Kidney capillary endothelial cell (primary cell): ENCODE measurements around the gene FAAH.

ENCODE experiments used
- DNase-seq: peaks from one replicate; pipeline ENCODE4 v3.0.0-alpha.2; 2018; ENCODE audit warnings: low spot score

FAAH gene

GRCh38 chr1:46451948-46452930 lies 58.1 kb downstream of the FAAH start:
- DNase-seq, result no peak

DNA sequence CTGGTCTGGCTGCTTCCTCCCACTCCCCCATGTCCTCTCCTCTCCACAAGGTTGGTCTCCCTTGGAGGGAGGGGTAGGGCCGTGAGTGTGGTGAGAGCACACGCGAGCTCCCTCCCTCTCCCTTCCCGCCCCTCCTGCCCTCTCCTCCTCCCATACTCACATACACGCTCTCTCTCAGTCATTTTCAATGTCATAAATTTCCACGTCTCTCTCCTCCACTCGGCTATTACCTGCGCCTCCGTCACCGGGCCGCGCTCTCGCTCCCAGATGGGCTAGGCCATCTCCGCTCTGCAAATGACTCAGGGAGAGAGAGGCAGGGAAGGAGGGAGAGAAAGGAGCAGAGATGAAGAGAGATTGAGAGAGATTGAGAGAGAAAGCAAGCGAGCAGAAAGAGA lies 58.8 kb downstream of the FAAH start:
- no peak for DNase-seq

DNA sequence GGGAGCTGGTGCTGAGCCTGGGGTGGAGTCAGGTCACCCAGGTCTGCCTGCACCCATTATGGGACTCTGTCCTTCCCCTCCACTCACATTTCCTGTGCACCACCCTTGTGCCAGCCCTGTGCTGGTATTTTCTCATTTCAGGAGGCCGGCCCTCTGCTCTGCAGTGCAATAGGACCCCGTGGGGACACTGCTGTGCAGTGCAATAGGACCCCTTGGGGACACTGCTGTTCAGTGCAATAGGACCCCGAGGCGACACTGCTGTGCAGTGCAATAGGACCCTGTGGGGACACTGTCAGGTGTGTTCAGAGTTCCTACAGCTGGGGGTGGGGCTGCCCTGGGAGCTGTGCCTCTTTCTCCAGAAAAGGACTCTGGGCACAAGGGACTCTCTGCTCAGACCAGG lies 59.3 kb downstream of the FAAH start:
- no peak for DNase-seq

- DNase-seq, result no peak
Measured at GRCh38 chr1:46455951-46456350, 61.8 kb downstream of the FAAH start.

- no peak for DNase-seq
Measured at GRCh38 chr1:46456411-46456963, 62.4 kb downstream of the FAAH start.

DNA sequence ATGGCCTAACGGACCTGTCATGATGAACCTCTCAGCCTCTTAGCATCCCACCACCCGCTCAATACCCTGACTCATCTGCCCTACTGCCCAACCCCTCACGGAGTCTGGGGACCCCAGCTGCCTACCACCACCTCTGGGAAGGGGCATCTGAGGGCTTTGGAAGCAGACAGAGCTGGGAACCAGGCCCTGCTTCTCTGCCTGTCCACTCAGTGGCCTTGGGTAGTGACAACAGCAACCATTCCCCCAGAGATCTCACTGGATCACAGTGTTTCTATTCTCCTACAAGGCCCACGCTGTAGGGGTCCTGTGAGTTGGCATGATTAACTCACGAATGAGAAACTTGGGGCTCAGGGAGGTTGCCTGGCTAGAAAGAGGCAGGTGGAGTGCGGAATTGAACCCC lies 63.1 kb downstream of the FAAH start:
- DNase-seq, result no peak

GRCh38 chr1:46458190-46458589 lies 64.1 kb downstream of the FAAH start:
- no peak for DNase-seq

DNA sequence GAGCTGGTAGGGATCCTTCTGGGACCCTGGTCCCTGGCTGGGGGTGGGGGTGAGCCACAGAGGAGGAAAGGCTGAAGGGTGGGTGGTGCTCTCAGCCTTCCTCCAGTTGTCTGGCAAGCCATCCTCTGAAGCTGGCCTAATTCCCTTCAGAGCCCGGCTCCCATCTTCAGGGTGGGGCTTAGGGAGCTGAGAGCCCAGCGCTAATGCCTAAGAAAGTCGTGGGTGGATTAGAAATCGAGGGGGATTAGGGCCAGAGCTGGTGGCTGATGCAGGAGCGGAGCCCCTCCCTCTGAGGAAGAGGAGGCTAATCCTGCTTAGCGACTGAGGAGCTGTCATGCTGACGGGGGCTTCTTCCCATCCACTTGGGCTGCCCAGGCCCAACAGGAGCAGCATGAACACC lies 64.7 kb downstream of the FAAH start:
- DNase-seq, result no peak

GRCh38 chr1:46459315-46459714 lies 65.2 kb downstream of the FAAH start:
- DNase-seq, result no peak

DNA sequence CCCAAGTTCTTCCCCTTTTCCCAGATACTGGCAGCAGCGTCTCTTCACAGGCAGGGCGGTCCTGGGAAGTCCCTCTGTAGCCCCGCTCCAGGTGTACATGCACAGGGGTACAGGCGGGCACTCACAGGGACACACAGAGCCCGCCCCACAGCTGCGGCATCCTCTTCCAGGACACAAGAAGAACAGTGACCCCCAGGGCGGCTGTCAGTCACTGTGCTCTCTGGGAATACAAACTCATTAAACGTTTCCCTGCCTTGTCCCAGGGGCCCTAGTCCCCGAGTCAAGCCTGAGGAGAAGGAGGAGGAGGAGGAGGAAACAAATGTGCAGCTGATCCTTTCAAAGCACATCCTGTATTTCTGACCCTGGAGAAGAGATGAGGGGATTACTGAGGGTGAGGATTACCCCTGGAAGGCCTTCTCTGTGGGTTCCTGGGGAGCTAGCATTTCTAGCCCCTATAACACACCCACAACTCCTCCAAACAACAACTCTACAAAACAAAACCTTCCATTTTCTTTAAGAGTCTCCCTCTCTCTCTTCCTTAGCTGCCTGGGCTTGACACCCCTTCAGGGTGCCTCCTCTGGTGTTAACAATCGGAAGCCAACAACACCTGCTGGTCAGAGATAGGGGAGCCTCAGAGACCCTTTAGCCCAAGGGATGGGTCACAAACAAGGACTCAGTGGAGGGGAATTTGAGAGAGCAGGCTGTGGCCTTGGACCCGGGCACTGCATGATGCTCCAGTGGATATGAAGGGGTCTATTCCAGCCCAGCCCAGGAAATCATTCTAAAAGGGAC lies 67.1 kb downstream of the FAAH start:
- DNase-seq, result no peak

GRCh38 chr1:46461809-46462448 lies 67.8 kb downstream of the FAAH start:
- no peak for DNase-seq
